BLaER1 (cell line): ENCODE data around the gene GIT1.

Experiments used
- H3K27ac ChIP-seq: shearing (Covaris generic); formaldehyde crosslinking; 2 replicates; pipeline ENCODE4 v1.8.1; 2022
- H3K27me3 ChIP-seq: shearing (Covaris generic); formaldehyde crosslinking; 2 replicates; pipeline ENCODE4 v1.8.1; 2022
- H3K36me3 ChIP-seq: shearing (Covaris generic); formaldehyde crosslinking; 2 replicates; pipeline ENCODE4 v1.8.1; 2022
- H3K4me1 ChIP-seq: shearing (Covaris generic); formaldehyde crosslinking; 2 replicates; pipeline ENCODE4 v1.8.1; 2022
- H3K4me2 ChIP-seq: shearing (Covaris generic); formaldehyde crosslinking; 2 replicates; pipeline ENCODE4 v1.8.1; 2022
- H3K4me3 ChIP-seq: shearing (Covaris generic); formaldehyde crosslinking; 2 replicates; pipeline ENCODE4 v1.8.1; 2022
- H3K9ac ChIP-seq: shearing (Covaris generic); formaldehyde crosslinking; 2 replicates; pipeline ENCODE4 v1.8.1; 2022
- H3K9me3 ChIP-seq: shearing (Covaris generic); formaldehyde crosslinking; 2 replicates; pipeline ENCODE4 v1.8.1; 2022
- H4K20me1 ChIP-seq: shearing (Covaris generic); formaldehyde crosslinking; 2 replicates; pipeline ENCODE4 v1.8.1; 2022
- Cebpa-rat ChIP-seq: shearing (Covaris generic); IDR thresholded peaks from 2 replicates; pipeline ENCODE4 v1.8.1; 2022

The GIT1 gene

DNA sequence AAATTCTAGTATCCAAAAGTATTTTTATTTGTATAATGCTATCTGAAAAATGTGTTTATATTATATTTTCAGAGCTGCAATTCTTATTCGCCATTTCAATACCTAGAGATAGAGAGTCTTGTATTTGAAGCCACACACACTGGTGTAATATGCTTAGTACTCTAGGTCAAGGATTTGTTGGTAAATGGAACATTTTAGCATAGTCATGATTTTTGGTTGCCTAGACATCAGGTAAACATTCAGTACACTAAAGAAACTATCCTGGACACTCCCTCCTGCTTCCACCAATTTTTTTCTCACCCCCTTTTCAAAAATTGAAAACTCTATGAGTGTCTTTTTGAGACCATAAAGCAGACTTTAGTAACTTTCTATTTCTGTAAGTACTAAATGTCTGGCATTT is 43.4 kb downstream of the GIT1 start:
- H3K4me3 ChIP-seq = no peak overlapping the region
- H3K36me3 ChIP-seq = peaks cover 43% of the 10 kb centered on the region

GRCh38 chr17:29544066-29544465 is 45.4 kb downstream of the GIT1 start:
- no peaks in the 10 kb centered on the region for H4K20me1 ChIP-seq

More for the DNA sequence above, 43.4 kb downstream of the GIT1 start:
- Histone ChIP-seq H3K9ac (no peak overlapping the region), H3K4me2 (no peak overlapping the region), H3K9me3 (no peaks in the 10 kb centered on the region), H4K20me1 (no peaks in the 10 kb centered on the region), H3K27me3 (no peaks in the 10 kb centered on the region), H3K27ac (no peak overlapping the region), H3K4me1 (peaks cover 13% of the 10 kb centered on the region; the same call in 1 of the 2 replicates)
- no peak for TF ChIP-seq Cebpa-rat

DNA sequence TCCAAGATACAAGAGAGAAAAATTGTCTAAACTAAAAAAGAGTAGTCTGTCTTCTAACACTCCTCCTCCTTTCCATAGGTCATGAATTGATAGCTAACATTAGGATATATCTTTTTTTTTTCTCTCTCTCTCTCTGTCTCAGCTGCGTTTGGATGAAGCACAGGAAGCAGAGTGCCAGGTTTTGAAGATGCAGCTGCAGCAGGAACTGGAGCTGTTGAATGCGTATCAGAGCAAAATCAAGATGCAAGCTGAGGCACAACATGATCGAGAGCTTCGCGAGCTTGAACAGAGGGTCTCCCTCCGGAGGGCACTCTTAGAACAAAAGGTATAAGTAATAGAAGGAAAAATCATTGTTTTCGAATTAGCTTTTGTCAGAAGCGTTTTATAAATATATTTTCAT is 55.5 kb downstream of the GIT1 start:
- no peak overlapping the region for H3K9ac ChIP-seq
- peaks cover 5% of the 10 kb centered on the region; the same call in 1 of the 2 replicates for H4K20me1 ChIP-seq
- H3K27ac ChIP-seq = no peak overlapping the region
- H3K36me3 ChIP-seq = peaks cover 86% of the 10 kb centered on the region
- H3K4me3 ChIP-seq = no peak overlapping the region
- no peak for TF ChIP-seq Cebpa-rat
- no peaks in the 10 kb centered on the region for H3K4me1 ChIP-seq
- peaks cover 4% of the 10 kb centered on the region; the same call in 1 of the 2 replicates for H3K9me3 ChIP-seq
- H3K4me2 ChIP-seq = no peak overlapping the region
- H3K27me3 ChIP-seq = no peaks in the 10 kb centered on the region

More at GRCh38 chr17:29544066-29544465, 45.4 kb downstream of the GIT1 start:
- Histone ChIP-seq H3K36me3 (peaks cover 61% of the 10 kb centered on the region), H3K27me3 (no peaks in the 10 kb centered on the region), H3K4me1 (peaks cover 4% of the 10 kb centered on the region; the same call in 1 of the 2 replicates), H3K9me3 (no peaks in the 10 kb centered on the region), H3K27ac (no peak overlapping the region), H3K4me2 (no peak overlapping the region), H3K4me3 (no peak overlapping the region), H3K9ac (no peak overlapping the region)
- no peak for TF ChIP-seq Cebpa-rat

DNA sequence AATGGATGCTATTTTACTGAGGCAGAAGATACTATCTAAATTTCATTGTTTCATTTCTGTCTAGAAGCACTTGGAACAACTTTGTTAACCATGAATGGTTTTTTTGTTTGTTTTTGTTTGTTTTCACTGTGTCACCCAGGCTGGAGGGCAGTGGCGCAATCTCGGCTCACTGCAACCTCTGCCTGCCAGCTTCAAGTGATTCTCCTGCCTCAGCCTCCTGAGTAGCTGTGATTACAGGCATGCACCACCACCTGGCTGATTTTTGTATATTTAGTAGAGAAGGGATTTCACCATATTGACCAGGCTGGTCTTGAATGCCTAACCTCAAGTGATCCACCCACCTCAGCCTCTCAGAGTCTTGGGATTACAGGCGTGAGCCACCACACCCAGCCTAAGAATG is 63.1 kb downstream of the GIT1 start:
- H3K4me2 ChIP-seq = no peak overlapping the region
- no peak for TF ChIP-seq Cebpa-rat

DNA sequence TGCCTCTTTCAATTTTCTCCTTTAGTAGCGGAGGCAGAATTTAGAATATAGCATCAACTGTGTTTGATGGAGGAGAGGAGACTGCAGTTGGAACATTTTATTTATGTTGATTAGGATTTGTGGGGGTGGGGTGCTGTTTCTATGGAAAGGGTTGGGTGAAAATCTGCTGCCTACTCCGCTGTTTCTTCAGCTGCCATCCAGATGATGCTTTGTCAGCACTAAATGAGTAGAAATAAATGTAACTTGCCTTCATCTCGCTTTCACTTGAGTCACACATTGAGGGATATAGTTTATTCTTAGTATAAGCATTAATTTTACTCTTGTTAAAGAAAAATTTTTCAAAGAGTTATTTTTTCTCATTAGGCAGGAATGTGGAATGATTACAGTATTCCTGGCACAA is 64.8 kb downstream of the GIT1 start:
- no peaks in the 10 kb centered on the region for H3K4me1 ChIP-seq
- TF ChIP-seq Cebpa-rat = no peak
- H3K9ac ChIP-seq = no peak overlapping the region
- no peak overlapping the region for H3K4me3 ChIP-seq
- H3K4me2 ChIP-seq = no peak overlapping the region
- no peaks in the 10 kb centered on the region for H3K27me3 ChIP-seq
- H3K36me3 ChIP-seq = peaks cover 98% of the 10 kb centered on the region
- no peaks in the 10 kb centered on the region for H3K9me3 ChIP-seq
- H3K27ac ChIP-seq = no peak overlapping the region
- no peaks in the 10 kb centered on the region for H4K20me1 ChIP-seq

More for the DNA sequence above, 63.1 kb downstream of the GIT1 start:
- H3K9me3 ChIP-seq = no peaks in the 10 kb centered on the region
- no peaks in the 10 kb centered on the region for H3K27me3 ChIP-seq
- no peaks in the 10 kb centered on the region for H3K4me1 ChIP-seq
- H3K27ac ChIP-seq = no peak overlapping the region
- H3K9ac ChIP-seq = no peak overlapping the region
- H4K20me1 ChIP-seq = no peaks in the 10 kb centered on the region
- peaks cover 99% of the 10 kb centered on the region for H3K36me3 ChIP-seq
- H3K4me3 ChIP-seq = no peak overlapping the region
